Fibroblast of lung (primary cell): ENCODE measurements around the gene SPATS2L. TPM values are rescaled to one million over a fixed set of nuclear protein-coding genes. Genes with fewer than 3 reads are reported as not detected.

Source experiments
- DNase-seq, 2 donors: peaks; one replicate each; pipeline versions ENCODE4 v3.0.0 to v3.0.0-alpha.2; 2010; ENCODE audit warnings: low read depth in 2 of 2
- H2AFZ ChIP-seq: 2 replicates; pipeline ENCODE4 v1.5.1; 2012; ENCODE audit warnings: low read length, control low read depth, inconsistent platforms
- H3K27ac ChIP-seq: 2 replicates; pipeline ENCODE4 v1.5.1; 2011; ENCODE audit warnings: low read length, control low read depth; ENCODE audit not compliant: insufficient read depth
- H3K27me3 ChIP-seq: 2 replicates; pipeline ENCODE4 v1.5.1; 2011; ENCODE audit warnings: mild to moderate bottlenecking, low read length; ENCODE audit not compliant: control insufficient read depth, insufficient read depth
- H3K36me3 ChIP-seq: 2 replicates; pipeline ENCODE4 v1.5.1; 2011; ENCODE audit warnings: low read length; ENCODE audit not compliant: control insufficient read depth, insufficient read depth
- H3K4me1 ChIP-seq: 2 replicates; pipeline ENCODE4 v1.5.1; 2011; ENCODE audit warnings: low read length; ENCODE audit not compliant: control insufficient read depth, insufficient read depth; ENCODE audit errors: extremely low read depth
- H3K4me2 ChIP-seq: 2 replicates; pipeline ENCODE4 v1.5.1; 2011; ENCODE audit warnings: low read length, control low read depth; ENCODE audit not compliant: insufficient read depth; ENCODE audit errors: extremely low read depth
- H3K4me3 ChIP-seq, 4 experiments: fragments of 200-600 bp in 1 of 4; sonication (generic) in 1 of 4; replicated peaks in 1 of 4; 2 replicates each; pipeline ENCODE4 v1.5.1; 2011 to 2016; ENCODE audit warnings: low read length in 4 of 4, low read depth in 3 of 4, mild to moderate bottlenecking in 3 of 4, control low read depth in 2 of 4, inconsistent platforms in 1 of 4, mixed read lengths in 1 of 4; ENCODE audit not compliant: insufficient read depth in 1 of 4; ENCODE audit errors: control extremely low read depth in 1 of 4
- H3K79me2 ChIP-seq: 2 replicates; pipeline ENCODE4 v1.5.1; 2012; ENCODE audit warnings: mild to moderate bottlenecking, low read length, inconsistent platforms; ENCODE audit not compliant: control insufficient read depth, insufficient read depth
- H3K9ac ChIP-seq: 2 replicates; pipeline ENCODE4 v1.5.1; 2011; ENCODE audit warnings: mild to moderate bottlenecking, low read length, control low read depth; ENCODE audit not compliant: insufficient read depth
- H3K9me3 ChIP-seq: 2 replicates; pipeline ENCODE4 v1.5.1; 2012; ENCODE audit warnings: low read depth, low read length; ENCODE audit not compliant: control insufficient read depth, insufficient read depth
- H4K20me1 ChIP-seq: 2 replicates; pipeline ENCODE4 v1.5.1; 2011; ENCODE audit warnings: low read length; ENCODE audit not compliant: control insufficient read depth, insufficient read depth; ENCODE audit errors: extremely low read depth
- EZH2 ChIP-seq: IDR thresholded peaks from 2 replicates; pipeline ENCODE4 v1.5.1; 2012; ENCODE audit warnings: low read length, control low read depth, mild to moderate bottlenecking; ENCODE audit errors: missing control alignments
- polyA plus RNA-seq, 2 donors: library from polyadenylated mRNA; depleted of rRNA in 1 of 2; stranded (reverse) in 1 of 2; unstranded in 1 of 2; fragments of >200 nt; gene quantifications; 2 replicates each; pipeline ENCODE4 v1.2.1, GENCODE V29; 2011 to 2012; ENCODE audit warnings: missing spikeins in 1 of 2
- total RNA-seq: library from RNA; depleted of rRNA; stranded (reverse); fragments of >200 nt; gene quantifications from 2 replicates; pipeline ENCODE4 v1.2.1, GENCODE V29; 2014
- TF ChIP-seq, protein P1 (sequence below), 2 donors: IDR thresholded peaks in 1 of 2; conservative IDR thresholded peaks in 1 of 2; 1 replicate in 1 of 2; 2 replicates in 1 of 2; pipeline ENCODE4 v1.5.1; 2011 to 2012; ENCODE audit warnings: low read length in 2 of 2, control low read depth in 1 of 2, inconsistent platforms in 1 of 2, low read depth in 1 of 2, mild to moderate bottlenecking in 1 of 2

SPATS2L gene
- total and polyA plus RNA-seq, 2 donors (not counting 1 experiment from before 2014, with no cell fraction given), result 73.8 to 291 TPM

DNA sequence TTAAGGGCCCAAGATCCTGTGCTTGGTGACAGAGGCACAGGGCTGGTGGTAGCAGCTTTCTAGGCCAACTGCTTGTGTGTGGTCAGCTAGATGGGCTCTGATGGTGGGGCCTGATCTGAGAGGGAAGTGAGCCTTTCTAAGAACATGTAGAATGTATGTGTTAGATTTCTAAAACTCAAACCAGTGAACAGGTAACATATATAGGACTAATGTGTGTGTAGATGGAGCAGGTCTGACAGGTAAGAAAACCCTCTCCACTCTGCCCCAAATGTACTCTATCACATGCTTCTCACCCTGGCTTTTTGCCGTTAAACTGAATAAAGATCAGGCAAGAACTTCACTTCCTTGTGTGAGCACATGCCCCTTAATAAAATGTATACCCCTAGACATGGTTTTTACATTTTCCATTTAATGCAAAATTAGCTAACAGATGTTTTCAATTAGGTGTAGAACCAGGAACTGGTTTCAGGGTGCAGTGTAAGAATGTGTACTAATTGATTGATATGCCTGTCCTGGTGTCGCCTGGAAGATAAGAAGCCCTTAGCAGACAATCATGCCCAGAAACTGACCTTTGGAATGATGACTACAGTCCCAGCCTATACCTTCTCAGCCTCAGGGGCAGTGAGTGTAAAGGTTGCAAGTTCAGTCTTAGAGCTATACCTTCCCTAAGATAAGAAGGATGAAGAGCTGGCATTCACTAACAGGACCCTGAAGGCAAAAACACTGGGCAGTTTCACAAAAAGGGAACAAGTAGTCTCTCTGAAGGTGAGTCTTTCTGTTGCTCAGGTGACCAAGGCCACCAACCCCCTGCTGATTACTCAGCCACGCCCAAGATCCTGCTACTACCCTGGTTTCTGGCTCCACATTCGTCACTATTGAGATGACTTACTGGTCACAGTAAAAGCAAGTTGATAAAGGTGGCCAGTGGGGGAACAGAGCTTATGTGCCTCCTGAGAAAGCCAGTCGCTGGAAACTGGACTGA lies 71.2 kb downstream of the SPATS2L start:
- Histone ChIP-seq H3K36me3 (no peaks in the 10 kb centered on the region), H3K4me3 (no peak overlapping the region), H3K9ac (peak overlapping the region; percentile 16), H3K27me3 (no peaks in the 10 kb centered on the region), H4K20me1 (no peaks in the 10 kb centered on the region), H3K27ac (peak overlapping the region; percentile 79), H3K9me3 (no peaks in the 10 kb centered on the region), H3K79me2 (peaks cover 70% of the 10 kb centered on the region), H3K4me2 (peak overlapping the region; percentile 68), H3K4me1 (peaks cover 40% of the 10 kb centered on the region), H2AFZ (no peak overlapping the region)
- DNase-seq, result no peak
- TF ChIP-seq, protein P1, sequence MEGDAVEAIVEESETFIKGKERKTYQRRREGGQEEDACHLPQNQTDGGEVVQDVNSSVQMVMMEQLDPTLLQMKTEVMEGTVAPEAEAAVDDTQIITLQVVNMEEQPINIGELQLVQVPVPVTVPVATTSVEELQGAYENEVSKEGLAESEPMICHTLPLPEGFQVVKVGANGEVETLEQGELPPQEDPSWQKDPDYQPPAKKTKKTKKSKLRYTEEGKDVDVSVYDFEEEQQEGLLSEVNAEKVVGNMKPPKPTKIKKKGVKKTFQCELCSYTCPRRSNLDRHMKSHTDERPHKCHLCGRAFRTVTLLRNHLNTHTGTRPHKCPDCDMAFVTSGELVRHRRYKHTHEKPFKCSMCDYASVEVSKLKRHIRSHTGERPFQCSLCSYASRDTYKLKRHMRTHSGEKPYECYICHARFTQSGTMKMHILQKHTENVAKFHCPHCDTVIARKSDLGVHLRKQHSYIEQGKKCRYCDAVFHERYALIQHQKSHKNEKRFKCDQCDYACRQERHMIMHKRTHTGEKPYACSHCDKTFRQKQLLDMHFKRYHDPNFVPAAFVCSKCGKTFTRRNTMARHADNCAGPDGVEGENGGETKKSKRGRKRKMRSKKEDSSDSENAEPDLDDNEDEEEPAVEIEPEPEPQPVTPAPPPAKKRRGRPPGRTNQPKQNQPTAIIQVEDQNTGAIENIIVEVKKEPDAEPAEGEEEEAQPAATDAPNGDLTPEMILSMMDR (conservative IDR thresholded peaks at IDR 0.05 in 1 of 2, IDR thresholded peaks at IDR 0.05 in 1 of 2; ENCODE audit: low read depth in 1 of 2, low read length in 2 of 2), result no peak
- no peak for TF ChIP-seq EZH2

DNA sequence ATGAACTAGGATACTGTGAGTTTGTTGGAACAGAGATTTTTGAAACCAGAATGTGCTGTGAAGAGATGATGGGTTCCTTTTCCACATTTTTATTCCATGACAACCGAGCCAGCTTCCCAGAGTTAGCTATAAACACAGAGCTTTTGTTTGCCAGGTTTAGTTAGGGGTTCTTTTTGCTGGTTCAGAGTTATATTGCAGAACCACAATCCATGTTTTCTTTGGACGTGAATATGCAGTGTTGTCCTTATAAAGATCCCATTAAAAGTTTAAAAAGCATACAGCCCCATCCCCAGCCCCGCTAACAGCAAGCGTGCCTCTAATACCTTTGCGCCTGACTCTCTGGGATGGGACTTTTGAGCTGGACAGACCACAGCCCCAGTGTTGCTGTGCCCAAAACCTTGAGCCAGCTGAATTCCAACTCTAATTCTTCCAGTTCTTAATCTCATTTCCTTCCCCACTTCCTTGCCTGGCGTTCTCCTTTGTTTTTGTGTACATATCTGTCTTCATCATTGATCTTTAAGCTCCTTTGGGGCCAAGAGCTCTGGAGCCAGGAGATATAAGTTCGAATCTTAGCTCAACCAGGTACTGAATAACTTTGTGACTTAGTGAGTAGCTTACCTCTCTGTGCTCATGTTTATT lies 72.3 kb downstream of the SPATS2L start:
- peak overlapping the region in 2 of 4 experiments; percentile 5 to 27 for H3K4me3 ChIP-seq
- no peaks in the 10 kb centered on the region for H3K9me3 ChIP-seq
- H3K79me2 ChIP-seq, result peaks cover 75% of the 10 kb centered on the region
- H3K27me3 ChIP-seq, result no peaks in the 10 kb centered on the region
- TF ChIP-seq, protein P1 (conservative IDR thresholded peaks at IDR 0.05 in 1 of 2, IDR thresholded peaks at IDR 0.05 in 1 of 2; ENCODE audit: low read depth in 1 of 2, low read length in 2 of 2), result no peak
- no peak for TF ChIP-seq EZH2
- H3K4me2 ChIP-seq, result peak overlapping the region; percentile 68
- H4K20me1 ChIP-seq, result no peaks in the 10 kb centered on the region
- peak; percentile 86 to 87 for DNase-seq
- peak overlapping the region; percentile 79 for H3K27ac ChIP-seq
- H3K9ac ChIP-seq, result no peak overlapping the region
- peaks cover 38% of the 10 kb centered on the region for H3K4me1 ChIP-seq
- H2AFZ ChIP-seq, result no peak overlapping the region
- no peaks in the 10 kb centered on the region for H3K36me3 ChIP-seq

DNA sequence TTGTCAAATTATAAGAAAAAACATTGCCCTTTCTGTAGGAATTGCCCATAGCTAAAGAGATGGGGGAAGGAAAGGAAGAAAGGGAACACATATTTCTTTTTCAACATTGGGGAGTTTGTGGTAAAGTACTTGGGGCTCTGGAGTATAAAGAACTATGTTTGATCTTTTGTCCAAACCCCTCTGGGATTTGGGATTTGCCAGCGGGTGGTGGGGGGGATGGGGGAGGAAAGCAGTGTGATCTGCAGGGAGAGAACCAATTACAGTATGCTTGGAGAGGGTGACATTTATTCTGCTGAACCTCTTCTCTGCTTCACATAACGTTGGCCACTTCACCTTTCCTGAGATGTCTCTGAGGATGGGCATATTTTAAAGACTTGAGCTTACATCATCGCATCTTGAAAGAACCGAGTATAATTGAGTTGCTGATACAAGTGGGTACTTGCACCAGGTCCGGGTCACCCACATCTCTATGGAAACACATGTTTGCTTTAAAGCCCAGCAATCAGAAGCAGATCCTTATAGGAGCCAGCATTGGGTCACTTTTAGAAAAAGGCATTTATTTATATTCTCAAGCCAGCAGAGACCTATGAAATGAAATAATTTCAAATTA lies 73.1 kb downstream of the SPATS2L start:
- TF ChIP-seq, protein P1 (conservative IDR thresholded peaks at IDR 0.05 in 1 of 2, IDR thresholded peaks at IDR 0.05 in 1 of 2; ENCODE audit: low read depth in 1 of 2, low read length in 2 of 2), result no peak
- TF ChIP-seq EZH2, result no peak
- Histone ChIP-seq H2AFZ (no peak overlapping the region), H3K4me1 (peaks cover 38% of the 10 kb centered on the region), H3K9ac (no peak overlapping the region), H3K4me2 (peak overlapping the region; percentile 51), H3K4me3 (no peak overlapping the region), H3K27ac (peak overlapping the region; percentile 79), H3K9me3 (no peaks in the 10 kb centered on the region), H3K27me3 (no peaks in the 10 kb centered on the region), H3K36me3 (no peaks in the 10 kb centered on the region), H4K20me1 (no peaks in the 10 kb centered on the region), H3K79me2 (peaks cover 70% of the 10 kb centered on the region)
- DNase-seq, result no peak
